B cell (primary cell): ENCODE measurements around the gene RAD51B. TPM values are rescaled to one million over a fixed set of nuclear protein-coding genes. Genes with fewer than 3 reads are reported as not detected.
"Not testable (repeated sequence)": the region's sequence is repeated elsewhere in the genome, so short reads cannot be mapped to it uniquely, and the experiment has no call there.

Experiments
- ATAC-seq: fragments of 200-7000 bp; cut with Tn5 transposase; one replicate; pipeline ENCODE4 v1.10.0; 2021; ENCODE audit warnings: low read depth, mild to moderate bottlenecking, moderate number of reproducible peaks, moderate library complexity
- CTCF ChIA-PET: fragments of 350-600 bp; sonication (Branson Sonifier 250); formaldehyde crosslinking; loops from one replicate; lab custom pipeline; 2021; ENCODE audit warnings: antibody characterized with exemption, inconsistent platforms; lab: Charles Lee
- POLR2A ChIA-PET: fragments of 350-600 bp; sonication (Branson Sonifier 250); formaldehyde crosslinking; loops from one replicate; lab custom pipeline; 2021; ENCODE audit warnings: antibody characterized with exemption; lab: Charles Lee
- DNase-seq: peaks from one replicate; pipeline ENCODE4 v3.0.0; 2013
- H2AFZ ChIP-seq: 2 replicates; pipeline ENCODE4 v1.6.1; 2012; ENCODE audit warnings: mild to moderate bottlenecking, low read depth, low read length; ENCODE audit not compliant: insufficient read depth, poor library complexity, severe bottlenecking
- H3K27ac ChIP-seq, 2 donors: 1 replicate in 1 of 2; 2 replicates in 1 of 2; pipeline ENCODE4 v1.5.1; 2012 to 2013; ENCODE audit warnings: low read length in 2 of 2, mild to moderate bottlenecking in 2 of 2, moderate library complexity in 1 of 2
- H3K27me3 ChIP-seq, 4 experiments: fragments of 200-600 bp in 1 of 4; sonication (generic) in 1 of 4; replicated peaks in 1 of 4; 1 replicate in 2 of 4; 2 replicates in 2 of 4; pipeline versions ENCODE4 v1.6.1 to v1.7.0; 2013 to 2016; ENCODE audit warnings: low read length in 3 of 4, mild to moderate bottlenecking in 2 of 4, mixed read lengths in 1 of 4, moderate library complexity in 1 of 4; ENCODE audit not compliant: insufficient read depth in 4 of 4, control insufficient read depth in 3 of 4; ENCODE audit errors: control extremely low read depth in 1 of 4
- H3K36me3 ChIP-seq, 2 experiments: replicated peaks in 1 of 2; 1 replicate in 1 of 2; 2 replicates in 1 of 2; pipeline versions ENCODE4 v1.6.1 to v1.7.1; 2013; ENCODE audit warnings: low read length in 1 of 2; ENCODE audit not compliant: insufficient read depth in 2 of 2, control insufficient read depth in 1 of 2; ENCODE audit errors: control extremely low read depth in 1 of 2, extremely low read depth in 1 of 2
- H3K4me1 ChIP-seq, 2 donors: fragments of 200-600 bp in 1 of 2; sonication (generic) in 1 of 2; 1 replicate in 1 of 2; 2 replicates in 1 of 2; pipeline versions ENCODE4 v1.5.1 to v1.6.1; 2013 to 2017; ENCODE audit warnings: low read length in 2 of 2; ENCODE audit not compliant: control insufficient read depth in 2 of 2, insufficient read depth in 2 of 2
- H3K4me2 ChIP-seq: replicated peaks from 2 replicates; pipeline ENCODE3; 2012; ENCODE audit warnings: mild to moderate bottlenecking, low read depth, low read length; ENCODE audit not compliant: poor library complexity, severe bottlenecking
- H3K4me3 ChIP-seq, 5 experiments: fragments of 200-600 bp in 1 of 5; sonication (generic) in 1 of 5; 1 replicate in 3 of 5; 2 replicates in 2 of 5; pipeline versions ENCODE4 v1.5.1 to v1.7.0; 2011 to 2016; ENCODE audit warnings: low read length in 4 of 5, mild to moderate bottlenecking in 4 of 5, low read depth in 2 of 5, control low read depth in 1 of 5, moderate library complexity in 1 of 5; ENCODE audit not compliant: insufficient read depth in 1 of 5; ENCODE audit errors: control extremely low read depth in 1 of 5, extremely low read depth in 1 of 5
- H3K79me2 ChIP-seq: fragments of 200-600 bp; sonication (generic); one replicate; pipeline ENCODE4 v1.6.0; 2016; ENCODE audit warnings: low read length; ENCODE audit not compliant: control insufficient read depth, insufficient read depth
- H3K9ac ChIP-seq: fragments of 200-600 bp; sonication (generic); 2 replicates; pipeline ENCODE4 v1.6.1; 2017; ENCODE audit warnings: mild to moderate bottlenecking, low read length, moderate library complexity
- H3K9me3 ChIP-seq, 3 donors: one replicate each; pipeline versions ENCODE4 v1.6.1 to v1.7.1; 2013; ENCODE audit warnings: low read length in 2 of 3; ENCODE audit not compliant: control insufficient read depth in 2 of 3, insufficient read depth in 1 of 3; ENCODE audit errors: control extremely low read depth in 1 of 3
- H4K20me1 ChIP-seq: 2 replicates; pipeline ENCODE4 v1.6.0; 2012; ENCODE audit warnings: mild to moderate bottlenecking, low read length; ENCODE audit not compliant: insufficient read depth, control insufficient read depth, poor library complexity, severe bottlenecking
- H3K27ac Mint-ChIP-seq: one replicate; pipeline ENCODE4 v1.8.0; 2021; ENCODE audit warnings: mixed read lengths
- H3K27me3 Mint-ChIP-seq: one replicate; pipeline ENCODE4 v1.8.0; 2021; ENCODE audit warnings: mixed read lengths
- H3K4me1 Mint-ChIP-seq: one replicate; pipeline ENCODE4 v1.8.0; 2021; ENCODE audit warnings: mixed read lengths
- H3K4me3 Mint-ChIP-seq: one replicate; pipeline ENCODE4 v1.8.0; 2021; ENCODE audit warnings: mixed read lengths
- H3K9me3 Mint-ChIP-seq: one replicate; pipeline ENCODE4 v1.8.0; 2022; ENCODE audit warnings: mixed read lengths; ENCODE audit not compliant: insufficient read depth
- CTCF ChIP-seq: fragments of 200-600 bp; IDR thresholded peaks from one replicate; pipeline ENCODE4 v1.8.0; 2022; ENCODE audit warnings: antibody characterized with exemption, mild to moderate bottlenecking
- EZH2 ChIP-seq: IDR thresholded peaks from 2 replicates; pipeline ENCODE4 v1.6.1; 2012; ENCODE audit warnings: borderline replicate concordance, low read depth, mild to moderate bottlenecking, moderate library complexity, low read length; ENCODE audit not compliant: insufficient read depth, poor library complexity, severe bottlenecking
- WGBS: methylation state at CpG from one replicate; pipeline ENCODE4 v1.1.5; 2013; ENCODE audit warnings: missing lambda C conversion rate; ENCODE audit not compliant: insufficient coverage; 5-methylcytosine and 5-hydroxymethylcytosine counted together
- intact Hi-C: fragments of 100-400 bp; cut with micrococcal nuclease; formaldehyde crosslinking; loops from one replicate; pipeline ENCODE4 v1.10.0; 2022
- polyA plus RNA-seq: library from polyadenylated mRNA; depleted of rRNA; stranded (reverse); fragments of >200 nt; gene quantifications from 2 replicates; pipeline ENCODE4 v1.2.3, GENCODE V29; 2012
- total RNA-seq, 2 donors: library from RNA; stranded (reverse); fragments of 120-200 nt in 1 of 2; gene quantifications; 1 replicate in 1 of 2; 2 replicates in 1 of 2; pipeline versions ENCODE4 v1.2.3 to v1.2.4, GENCODE V29; 2013 to 2022

RAD51B gene
- total and polyA plus RNA-seq, 2 donors (not counting 1 experiment from before 2014, with no cell fraction given), result 6.5 to 60.6 TPM

GRCh38 chr14:68662826-68663225 lies 843.2 kb downstream of the RAD51B start:
- H3K27me3 ChIP-seq, H3K9me3 Mint-ChIP-seq, H3K4me3 ChIP-seq, intact Hi-C loops, H4K20me1 ChIP-seq, H3K79me2 ChIP-seq, ATAC-seq, H3K27me3 Mint-ChIP-seq, H3K27ac ChIP-seq, H3K36me3 ChIP-seq, CTCF ChIA-PET, DNase-seq, H2AFZ ChIP-seq, H3K9me3 ChIP-seq: not testable (repeated sequence)
- H3K4me1 ChIP-seq, result peaks cover 6 to 11% of the 10 kb centered on the region in 2 donors
- Mint-ChIP-seq H3K4me3 (peak overlapping the region; percentile 95), H3K27ac (peak overlapping the region; percentile 96), H3K4me1 (peaks cover 47% of the 10 kb centered on the region)
- peak overlapping the region; percentile 61 for H3K4me2 ChIP-seq
- POLR2A ChIA-PET, result interaction anchor here (1.3 to 1.8 kb wide), 2 partner anchors 23 to 130 kb away, joined by 4 read pairs; partner anchors contain the start of gene ZFP36L1
- peak overlapping the region; percentile 53 for H3K9ac ChIP-seq
- 100% methylated on average over 2 of the region's 6 CpGs for WGBS

GRCh38 chr14:68663385-68664076 lies 844.0 kb downstream of the RAD51B start:
- intact Hi-C loops, result loop anchor here (2.0 kb wide), 1 partner anchor 19 kb away; no protein-coding TSS in a partner anchor
- Mint-ChIP-seq H3K4me3 (peak overlapping the region; percentile 95), H3K4me1 (peaks cover 48% of the 10 kb centered on the region), H3K27me3 (no peaks in the 10 kb centered on the region), H3K27ac (peak overlapping the region; percentile 96), H3K9me3 (no peaks in the 10 kb centered on the region)
- Histone ChIP-seq H4K20me1 (no peaks in the 10 kb centered on the region), H3K79me2 (peaks cover 4% of the 10 kb centered on the region), H3K9me3 (no peaks in the 10 kb centered on the region), H3K4me1 (peaks cover 6 to 11% of the 10 kb centered on the region in 2 donors), H3K27ac (peak overlapping the region in 1 of 2 donors; percentile 14), H3K27me3 (no peaks in the 10 kb centered on the region), H3K4me2 (peak overlapping the region; percentile 61), H2AFZ (peak overlapping the region; percentile 72), H3K4me3 (peak overlapping the region in 4 of 5 experiments; percentile 21 to 61 (median 36)), H3K36me3 (peaks cover 0 to 1% of the 10 kb centered on the region in 2 experiments), H3K9ac (peak overlapping the region; percentile 53)
- ChIA-PET CTCF (interaction anchor here (0.6 to 1.5 kb wide), 2 partner anchors 153 to 255 kb away, joined by 4 to 6 read pairs; no protein-coding TSS in a partner anchor), POLR2A (interaction anchor here (0.6 to 1.8 kb wide), 5 partner anchors 15 to 130 kb away, joined by 3 to 4 read pairs (median 4); partner anchors contain the start of gene ZFP36L1)
- ATAC-seq (peak; percentile 71), DNase-seq (peak; percentile 39)
- no peak for TF ChIP-seq CTCF
- TF ChIP-seq EZH2, result no peak
- 68% methylated on average over 3 of the region's 9 CpGs for WGBS
